HFFc6 (cell line): Measurements from ENCODE around the gene RHD. TPM values are rescaled to one million over a fixed set of nuclear protein-coding genes. Genes with fewer than 3 reads are reported as not detected.
"Not testable (repeated sequence)": the region's sequence is repeated elsewhere in the genome, so short reads cannot be mapped to it uniquely, and the experiment has no call there.

ENCODE experiments used
- DNase-seq: peaks from one replicate; pipeline ENCODE4 v3.0.0-alpha.2; 2018
- H3K27ac Mint-ChIP-seq: 2 replicates; pipeline ENCODE4 v1.8.0; 2020; ENCODE audit warnings: mild to moderate bottlenecking, mixed read lengths
- H3K27me3 Mint-ChIP-seq: 2 replicates; pipeline ENCODE4 v1.8.0; 2021; ENCODE audit warnings: mild to moderate bottlenecking, moderate library complexity, mixed read lengths; ENCODE audit not compliant: insufficient read depth
- H3K36me3 Mint-ChIP-seq: 2 replicates; pipeline ENCODE4 v1.8.0; 2021; ENCODE audit warnings: low read depth, mixed read lengths
- H3K4me1 Mint-ChIP-seq: 2 replicates; pipeline ENCODE4 v1.8.0; 2020; ENCODE audit warnings: low read depth, mixed read lengths
- H3K4me3 Mint-ChIP-seq: 2 replicates; pipeline ENCODE4 v1.8.0; 2020; ENCODE audit warnings: mild to moderate bottlenecking, moderate library complexity, mixed read lengths
- H3K9me3 Mint-ChIP-seq: 2 replicates; pipeline ENCODE4 v1.8.0; 2020; ENCODE audit warnings: mild to moderate bottlenecking, mixed read lengths
- total RNA-seq, 6 experiments: library from RNA; stranded (reverse); fragmentation: NEBNext Ultra II Directional; extraction: Animal tissue kit (Norgen Biotek cat#: 25700); gene quantifications; 2 replicates in 1 of 6; 3 replicates in 5 of 6; pipeline ENCODE4 v1.2.3, GENCODE V29; 2021
- TF ChIP-seq, protein P1 (sequence below): fragments of 200-600 bp; sonication (generic); IDR thresholded peaks from 2 replicates; pipeline ENCODE4 v1.5.0; 2021; ENCODE audit warnings: antibody characterized with exemption, mild to moderate bottlenecking

The RHD gene
- total RNA-seq, 6 experiments from 2014 or later = not detected

DNA sequence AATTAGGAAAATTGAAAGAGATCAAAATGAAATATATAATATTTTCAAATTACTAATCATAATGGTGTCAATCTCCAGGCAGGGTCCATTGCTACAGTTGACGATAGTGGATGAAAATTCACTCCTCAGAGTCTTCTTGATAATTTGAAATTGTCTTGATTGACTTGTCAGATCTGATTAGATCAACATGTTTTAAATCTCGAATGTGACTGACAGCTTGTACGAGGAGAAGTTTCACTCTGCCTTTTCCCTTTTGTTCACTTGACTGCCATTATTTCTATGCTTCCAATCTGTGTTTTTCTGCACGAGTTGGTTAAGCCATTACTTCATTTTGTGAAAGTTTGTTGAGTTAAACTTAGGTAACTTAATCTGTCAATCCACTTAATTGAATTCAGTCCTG, 3.3 kb downstream of the RHD start:
- not testable (repeated sequence) for H3K9me3 Mint-ChIP-seq, H3K4me1 Mint-ChIP-seq, H3K4me3 Mint-ChIP-seq

GRCh38 chr1:25277295-25277694, 5.0 kb downstream of the RHD start:
- not testable (repeated sequence) for H3K27me3 Mint-ChIP-seq, H3K36me3 Mint-ChIP-seq, DNase-seq, H3K27ac Mint-ChIP-seq, H3K4me1 Mint-ChIP-seq, H3K4me3 Mint-ChIP-seq, H3K9me3 Mint-ChIP-seq

More for the DNA sequence above, 3.3 kb downstream of the RHD start:
- DNase-seq, H3K27ac Mint-ChIP-seq, H3K36me3 Mint-ChIP-seq, H3K27me3 Mint-ChIP-seq: not testable (repeated sequence)

- not testable (repeated sequence) for H3K9me3 Mint-ChIP-seq, H3K4me1 Mint-ChIP-seq, H3K27ac Mint-ChIP-seq, H3K4me3 Mint-ChIP-seq, H3K27me3 Mint-ChIP-seq, H3K36me3 Mint-ChIP-seq, DNase-seq
Measured at GRCh38 chr1:25278358-25278757, 6.0 kb downstream of the RHD start.

- not testable (repeated sequence) for H3K9me3 Mint-ChIP-seq, H3K4me1 Mint-ChIP-seq, H3K36me3 Mint-ChIP-seq, H3K27ac Mint-ChIP-seq, DNase-seq, H3K27me3 Mint-ChIP-seq, H3K4me3 Mint-ChIP-seq
Measured at GRCh38 chr1:25278790-25279189, 6.5 kb downstream of the RHD start.

- H3K27me3 Mint-ChIP-seq = peaks cover 12% of the 10 kb centered on the region
- not testable (repeated sequence) for H3K27ac Mint-ChIP-seq, DNase-seq, H3K36me3 Mint-ChIP-seq, H3K4me3 Mint-ChIP-seq, H3K4me1 Mint-ChIP-seq, H3K9me3 Mint-ChIP-seq
Measured at GRCh38 chr1:25279693-25280111, 7.4 kb downstream of the RHD start.

GRCh38 chr1:25285862-25286261, 13.6 kb downstream of the RHD start:
- Mint-ChIP-seq H3K27me3 (peaks cover 13% of the 10 kb centered on the region), H3K4me1 (peaks cover 12% of the 10 kb centered on the region)
- not testable (repeated sequence) for H3K4me3 Mint-ChIP-seq, DNase-seq, H3K27ac Mint-ChIP-seq, H3K9me3 Mint-ChIP-seq, H3K36me3 Mint-ChIP-seq

DNA sequence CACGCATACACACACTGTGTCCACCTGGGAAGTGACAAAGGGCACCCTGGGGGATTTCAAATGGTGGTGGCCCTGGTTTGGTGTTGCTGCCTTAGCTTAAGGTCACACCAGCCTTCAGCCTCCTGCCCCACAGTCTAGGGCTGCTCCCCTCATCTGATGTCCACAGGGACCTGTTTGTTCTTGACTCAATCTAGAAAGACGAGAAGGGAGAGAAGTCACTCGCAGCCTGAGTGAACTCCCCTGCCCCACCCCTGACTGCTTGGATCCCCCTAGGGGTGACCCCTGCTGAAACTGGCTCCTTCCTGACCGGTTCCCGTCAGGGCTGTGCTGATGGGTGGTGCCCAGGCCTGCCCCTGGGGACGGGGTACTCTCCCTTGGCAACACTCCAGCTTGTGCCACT, 14.9 kb downstream of the RHD start:
- not testable (repeated sequence) for H3K9me3 Mint-ChIP-seq, DNase-seq, H3K4me3 Mint-ChIP-seq, H3K36me3 Mint-ChIP-seq, H3K27ac Mint-ChIP-seq
- Mint-ChIP-seq H3K27me3 (peaks cover 13% of the 10 kb centered on the region), H3K4me1 (peaks cover 12% of the 10 kb centered on the region)

- peaks cover 10% of the 10 kb centered on the region for H3K27me3 Mint-ChIP-seq
- H3K4me3 Mint-ChIP-seq, H3K27ac Mint-ChIP-seq: not testable (repeated sequence)
Measured at GRCh38 chr1:25288573-25289101, 16.3 kb downstream of the RHD start.

DNA sequence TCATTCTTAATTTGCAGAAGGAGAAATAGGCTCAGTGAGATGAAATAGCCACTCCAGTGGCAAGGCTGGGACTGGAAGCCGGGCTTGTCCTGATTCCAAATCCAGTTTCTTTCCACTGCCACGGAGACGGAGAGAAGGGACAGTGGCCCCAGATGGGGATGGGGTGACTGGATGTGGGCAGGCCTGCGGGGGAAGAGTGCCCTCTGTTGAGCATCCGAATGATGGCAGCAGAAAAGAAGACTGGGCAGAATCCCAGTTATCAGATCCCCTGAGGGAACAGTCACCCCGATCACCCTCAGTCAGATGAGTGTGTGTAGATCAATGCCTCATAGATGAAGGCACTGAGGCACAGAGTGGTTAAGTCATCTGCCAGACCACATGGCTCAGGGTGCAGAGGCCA, 17.7 kb downstream of the RHD start:
- H3K27me3 Mint-ChIP-seq, DNase-seq, H3K36me3 Mint-ChIP-seq, H3K9me3 Mint-ChIP-seq, H3K27ac Mint-ChIP-seq, H3K4me3 Mint-ChIP-seq: not testable (repeated sequence)
- peaks cover 12% of the 10 kb centered on the region for H3K4me1 Mint-ChIP-seq
- TF ChIP-seq, protein P1, sequence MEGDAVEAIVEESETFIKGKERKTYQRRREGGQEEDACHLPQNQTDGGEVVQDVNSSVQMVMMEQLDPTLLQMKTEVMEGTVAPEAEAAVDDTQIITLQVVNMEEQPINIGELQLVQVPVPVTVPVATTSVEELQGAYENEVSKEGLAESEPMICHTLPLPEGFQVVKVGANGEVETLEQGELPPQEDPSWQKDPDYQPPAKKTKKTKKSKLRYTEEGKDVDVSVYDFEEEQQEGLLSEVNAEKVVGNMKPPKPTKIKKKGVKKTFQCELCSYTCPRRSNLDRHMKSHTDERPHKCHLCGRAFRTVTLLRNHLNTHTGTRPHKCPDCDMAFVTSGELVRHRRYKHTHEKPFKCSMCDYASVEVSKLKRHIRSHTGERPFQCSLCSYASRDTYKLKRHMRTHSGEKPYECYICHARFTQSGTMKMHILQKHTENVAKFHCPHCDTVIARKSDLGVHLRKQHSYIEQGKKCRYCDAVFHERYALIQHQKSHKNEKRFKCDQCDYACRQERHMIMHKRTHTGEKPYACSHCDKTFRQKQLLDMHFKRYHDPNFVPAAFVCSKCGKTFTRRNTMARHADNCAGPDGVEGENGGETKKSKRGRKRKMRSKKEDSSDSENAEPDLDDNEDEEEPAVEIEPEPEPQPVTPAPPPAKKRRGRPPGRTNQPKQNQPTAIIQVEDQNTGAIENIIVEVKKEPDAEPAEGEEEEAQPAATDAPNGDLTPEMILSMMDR = peak; percentile 51

More at GRCh38 chr1:25288573-25289101, 16.3 kb downstream of the RHD start:
- H3K4me1 Mint-ChIP-seq = peaks cover 12% of the 10 kb centered on the region
- H3K36me3 Mint-ChIP-seq, DNase-seq, H3K9me3 Mint-ChIP-seq: not testable (repeated sequence)

- H3K4me3 Mint-ChIP-seq, H3K9me3 Mint-ChIP-seq: not testable (repeated sequence)
Measured at GRCh38 chr1:25293426-25293825, 21.1 kb downstream of the RHD start.

DNA sequence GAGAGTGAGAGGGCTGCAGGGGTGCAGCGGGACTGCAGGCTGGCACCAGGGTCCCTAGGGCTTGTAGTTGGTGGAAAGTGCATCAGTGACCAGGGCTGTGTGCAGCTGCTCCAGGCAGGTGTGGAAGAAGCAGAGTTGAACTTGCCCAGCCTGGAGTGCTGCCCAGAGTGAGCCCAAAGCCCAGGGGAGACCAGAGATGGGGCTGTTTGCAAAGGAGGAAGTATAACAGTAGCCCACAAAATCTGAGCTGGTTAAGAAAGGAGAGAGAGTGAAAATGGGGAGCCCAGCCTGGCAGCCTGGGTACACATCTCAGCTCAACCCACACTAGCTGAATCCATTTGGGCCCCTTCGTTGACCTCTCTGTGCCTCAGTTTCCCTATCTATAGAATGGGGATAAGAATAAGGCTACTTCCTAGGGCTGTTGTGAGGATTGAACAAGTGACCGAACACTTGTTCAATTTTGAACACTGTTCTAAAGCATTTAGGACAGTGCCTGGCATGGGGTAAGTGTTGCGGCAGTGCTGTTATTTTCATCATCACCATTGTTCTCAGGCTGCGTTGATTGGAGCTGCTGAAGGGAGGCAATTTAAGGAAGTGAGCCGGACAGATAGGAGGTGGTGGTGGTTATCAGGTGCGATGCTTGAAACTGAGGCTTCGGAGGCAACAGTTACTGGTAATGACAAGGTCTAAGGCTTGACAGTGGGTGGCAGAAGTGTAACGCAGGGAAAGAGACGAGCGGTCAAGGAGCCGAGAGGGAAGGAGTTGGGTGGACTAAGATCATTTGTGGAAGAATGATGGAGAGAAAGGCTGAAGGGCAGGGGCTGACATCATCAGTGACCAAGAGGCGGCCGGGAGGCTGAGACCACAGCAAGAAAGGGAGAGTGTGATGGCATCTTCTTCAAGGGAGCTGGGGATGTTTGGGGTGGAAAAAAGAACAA, 22.8 kb downstream of the RHD start:
- not testable (repeated sequence) for DNase-seq, H3K9me3 Mint-ChIP-seq, H3K27ac Mint-ChIP-seq, H3K4me3 Mint-ChIP-seq, H3K27me3 Mint-ChIP-seq, H3K36me3 Mint-ChIP-seq
- peaks cover 11% of the 10 kb centered on the region for H3K4me1 Mint-ChIP-seq

More at GRCh38 chr1:25293426-25293825, 21.1 kb downstream of the RHD start:
- not testable (repeated sequence) for DNase-seq, H3K27ac Mint-ChIP-seq, H3K27me3 Mint-ChIP-seq, H3K36me3 Mint-ChIP-seq
- H3K4me1 Mint-ChIP-seq = peaks cover 16% of the 10 kb centered on the region

GRCh38 chr1:25296501-25296900, 24.2 kb downstream of the RHD start:
- H3K36me3 Mint-ChIP-seq, H3K4me3 Mint-ChIP-seq, H3K27me3 Mint-ChIP-seq, DNase-seq, H3K27ac Mint-ChIP-seq, H3K9me3 Mint-ChIP-seq: not testable (repeated sequence)
- H3K4me1 Mint-ChIP-seq = peaks cover 14% of the 10 kb centered on the region

GRCh38 chr1:25300729-25301128, 28.4 kb downstream of the RHD start:
- Mint-ChIP-seq H3K4me1 (peaks cover 20% of the 10 kb centered on the region), H3K36me3 (peaks cover 21% of the 10 kb centered on the region; the same call in 1 of the 2 replicates), H3K27ac (peak overlapping the region; percentile 54)
- H3K27me3 Mint-ChIP-seq, H3K4me3 Mint-ChIP-seq, H3K9me3 Mint-ChIP-seq: not testable (repeated sequence)
- DNase-seq = peak; percentile 58
